Measurements from ENCODE around the gene STING1.

- TF ChIP-seq CBX3 (IDR thresholded peaks at IDR 0.05; ENCODE audit: borderline replicate concordance, low read depth), result no peak
- TF ChIP-seq SMC3 (IDR thresholded peaks at IDR 0.05; ENCODE audit: borderline replicate concordance, low read length), result no peak
- TF ChIP-seq, protein P1, sequence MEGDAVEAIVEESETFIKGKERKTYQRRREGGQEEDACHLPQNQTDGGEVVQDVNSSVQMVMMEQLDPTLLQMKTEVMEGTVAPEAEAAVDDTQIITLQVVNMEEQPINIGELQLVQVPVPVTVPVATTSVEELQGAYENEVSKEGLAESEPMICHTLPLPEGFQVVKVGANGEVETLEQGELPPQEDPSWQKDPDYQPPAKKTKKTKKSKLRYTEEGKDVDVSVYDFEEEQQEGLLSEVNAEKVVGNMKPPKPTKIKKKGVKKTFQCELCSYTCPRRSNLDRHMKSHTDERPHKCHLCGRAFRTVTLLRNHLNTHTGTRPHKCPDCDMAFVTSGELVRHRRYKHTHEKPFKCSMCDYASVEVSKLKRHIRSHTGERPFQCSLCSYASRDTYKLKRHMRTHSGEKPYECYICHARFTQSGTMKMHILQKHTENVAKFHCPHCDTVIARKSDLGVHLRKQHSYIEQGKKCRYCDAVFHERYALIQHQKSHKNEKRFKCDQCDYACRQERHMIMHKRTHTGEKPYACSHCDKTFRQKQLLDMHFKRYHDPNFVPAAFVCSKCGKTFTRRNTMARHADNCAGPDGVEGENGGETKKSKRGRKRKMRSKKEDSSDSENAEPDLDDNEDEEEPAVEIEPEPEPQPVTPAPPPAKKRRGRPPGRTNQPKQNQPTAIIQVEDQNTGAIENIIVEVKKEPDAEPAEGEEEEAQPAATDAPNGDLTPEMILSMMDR (IDR thresholded peaks at IDR 0.05 in 2 of 3, conservative IDR thresholded peaks at IDR 0.05 in 1 of 3; ENCODE audit: control insufficient read depth in 2 of 3, extremely low read depth in 1 of 3, insufficient read depth in 1 of 3, low read depth in 3 of 3, low read length in 3 of 3), result no peak
- no peak for TF ChIP-seq EP300 (IDR thresholded peaks at IDR 0.05; ENCODE audit: borderline replicate concordance in 1 of 2, control insufficient read depth in 1 of 2, low read depth in 2 of 2, low read length in 2 of 2)
- no peak for TF ChIP-seq E2F4 (IDR thresholded peaks at IDR 0.05; ENCODE audit: low read depth, low read length)
- no peak for TF ChIP-seq RFX5 (IDR thresholded peaks at IDR 0.05; ENCODE audit: low read depth, low read length)
- no peak for TF ChIP-seq NRF1 (conservative IDR thresholded peaks at IDR 0.05; ENCODE audit: low read depth, low read length)
- TF ChIP-seq, protein P2, sequence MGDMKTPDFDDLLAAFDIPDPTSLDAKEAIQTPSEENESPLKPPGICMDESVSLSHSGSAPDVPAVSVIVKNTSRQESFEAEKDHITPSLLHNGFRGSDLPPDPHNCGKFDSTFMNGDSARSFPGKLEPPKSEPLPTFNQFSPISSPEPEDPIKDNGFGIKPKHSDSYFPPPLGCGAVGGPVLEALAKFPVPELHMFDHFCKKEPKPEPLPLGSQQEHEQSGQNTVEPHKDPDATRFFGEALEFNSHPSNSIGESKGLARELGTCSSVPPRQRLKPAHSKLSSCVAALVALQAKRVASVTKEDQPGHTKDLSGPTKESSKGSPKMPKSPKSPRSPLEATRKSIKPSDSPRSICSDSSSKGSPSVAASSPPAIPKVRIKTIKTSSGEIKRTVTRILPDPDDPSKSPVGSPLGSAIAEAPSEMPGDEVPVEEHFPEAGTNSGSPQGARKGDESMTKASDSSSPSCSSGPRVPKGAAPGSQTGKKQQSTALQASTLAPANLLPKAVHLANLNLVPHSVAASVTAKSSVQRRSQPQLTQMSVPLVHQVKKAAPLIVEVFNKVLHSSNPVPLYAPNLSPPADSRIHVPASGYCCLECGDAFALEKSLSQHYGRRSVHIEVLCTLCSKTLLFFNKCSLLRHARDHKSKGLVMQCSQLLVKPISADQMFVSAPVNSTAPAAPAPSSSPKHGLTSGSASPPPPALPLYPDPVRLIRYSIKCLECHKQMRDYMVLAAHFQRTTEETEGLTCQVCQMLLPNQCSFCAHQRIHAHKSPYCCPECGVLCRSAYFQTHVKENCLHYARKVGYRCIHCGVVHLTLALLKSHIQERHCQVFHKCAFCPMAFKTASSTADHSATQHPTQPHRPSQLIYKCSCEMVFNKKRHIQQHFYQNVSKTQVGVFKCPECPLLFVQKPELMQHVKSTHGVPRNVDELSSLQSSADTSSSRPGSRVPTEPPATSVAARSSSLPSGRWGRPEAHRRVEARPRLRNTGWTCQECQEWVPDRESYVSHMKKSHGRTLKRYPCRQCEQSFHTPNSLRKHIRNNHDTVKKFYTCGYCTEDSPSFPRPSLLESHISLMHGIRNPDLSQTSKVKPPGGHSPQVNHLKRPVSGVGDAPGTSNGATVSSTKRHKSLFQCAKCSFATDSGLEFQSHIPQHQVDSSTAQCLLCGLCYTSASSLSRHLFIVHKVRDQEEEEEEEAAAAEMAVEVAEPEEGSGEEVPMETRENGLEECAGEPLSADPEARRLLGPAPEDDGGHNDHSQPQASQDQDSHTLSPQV (IDR thresholded peaks at IDR 0.05), result no peak
- no peak for TF ChIP-seq MYC (IDR thresholded peaks at IDR 0.05; ENCODE audit: insufficient read depth, insufficient read length, insufficient replicate concordance, low read length, severe bottlenecking)
- TF ChIP-seq JUND (IDR thresholded peaks at IDR 0.05; ENCODE audit: low read depth, low read length), result no peak
- TF ChIP-seq FOS (IDR thresholded peaks at IDR 0.05; ENCODE audit: borderline replicate concordance, extremely low read depth, insufficient read length), result no peak
- no peak for TF ChIP-seq POLR2A (IDR thresholded peaks at IDR 0.05; ENCODE audit: low read depth, low read length)
- TF ChIP-seq MEF2B (IDR thresholded peaks at IDR 0.05; ENCODE audit: partially characterized antibody, poor library complexity, severe bottlenecking), result no peak
Observed at GRCh38 chr5:139454568-139455290, 27.8 kb downstream of the STING1 start.

Data from GM12878 (cell line).